Epithelial cell of proximal tubule (primary cell): Measurements from ENCODE around the gene PGBD5. TPM values are rescaled to one million over a fixed set of nuclear protein-coding genes. Genes with fewer than 3 reads are reported as not detected.

ENCODE experiments used
- DNase-seq: peaks from one replicate; pipeline ENCODE4 v3.0.0-alpha.2; 2011; ENCODE audit warnings: low read depth
- H3K4me3 ChIP-seq: 2 replicates; pipeline ENCODE4 v1.5.1; 2011; ENCODE audit warnings: low read depth, mild to moderate bottlenecking, low read length
- CTCF ChIP-seq: conservative IDR thresholded peaks from 2 replicates; pipeline ENCODE4 v1.5.1; 2012; ENCODE audit warnings: low read depth, mild to moderate bottlenecking, low read length
- total RNA-seq: library from RNA; depleted of rRNA; stranded (reverse); fragments of >200 nt; gene quantifications from 2 replicates; pipeline ENCODE4 v1.2.3, GENCODE V29; 2015

The PGBD5 gene
- total RNA-seq, 1 donor from 2014 or later: 18.0 TPM

GRCh38 chr1:230403442-230403841, 22.7 kb downstream of the PGBD5 start:
- TF ChIP-seq CTCF: no peak
- no peak for DNase-seq
- no peak overlapping the region for H3K4me3 ChIP-seq

GRCh38 chr1:230401763-230402294, 24.3 kb downstream of the PGBD5 start:
- no peak overlapping the region for H3K4me3 ChIP-seq
- no peak for TF ChIP-seq CTCF
- DNase-seq: no peak

- H3K4me3 ChIP-seq: no peak overlapping the region
- DNase-seq: no peak
- TF ChIP-seq CTCF: no peak
Observed at GRCh38 chr1:230401101-230401500, 25.0 kb downstream of the PGBD5 start.

GRCh38 chr1:230400007-230400344, 26.2 kb downstream of the PGBD5 start:
- H3K4me3 ChIP-seq: no peak overlapping the region

DNA sequence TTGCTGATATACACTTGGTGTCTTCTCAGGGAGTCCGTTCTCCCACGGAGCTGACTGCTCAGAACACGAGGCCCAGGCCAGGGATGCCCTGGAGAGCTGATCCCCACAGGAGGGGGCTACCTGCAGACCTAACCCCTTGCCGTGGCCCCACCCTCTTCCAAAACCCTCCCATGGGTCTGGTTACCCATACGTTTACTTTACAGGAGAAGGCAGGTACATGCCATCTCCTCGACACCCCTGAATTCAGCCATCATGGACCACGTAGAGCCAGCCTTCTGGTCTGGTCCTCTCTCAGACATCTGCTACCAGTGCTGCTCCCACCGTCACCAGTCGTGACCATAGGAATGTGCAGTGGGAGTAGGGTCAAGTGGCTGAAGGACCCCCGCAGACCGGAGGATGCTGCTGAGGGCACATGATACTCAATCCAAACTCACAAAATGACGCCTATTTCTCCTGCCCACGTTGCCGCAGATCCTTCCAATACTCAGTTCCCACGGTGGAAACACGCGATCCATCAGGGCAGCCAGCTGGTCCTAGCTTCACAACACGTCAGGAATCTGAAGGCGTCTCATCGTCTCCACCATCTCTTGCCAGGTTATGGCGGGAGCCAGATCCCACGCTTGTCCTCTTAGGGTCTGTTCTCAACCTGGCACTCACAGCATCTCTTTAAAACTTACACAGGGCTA, 26.7 kb downstream of the PGBD5 start:
- TF ChIP-seq CTCF: no peak
- no peak for DNase-seq
- H3K4me3 ChIP-seq: no peak overlapping the region

More at GRCh38 chr1:230400007-230400344, 26.2 kb downstream of the PGBD5 start:
- no peak for TF ChIP-seq CTCF
- DNase-seq: no peak

GRCh38 chr1:230398856-230399255, 27.3 kb downstream of the PGBD5 start:
- no peak for TF ChIP-seq CTCF
- no peak for DNase-seq
- no peak overlapping the region for H3K4me3 ChIP-seq

- no peak for TF ChIP-seq CTCF
- DNase-seq: no peak
- no peak overlapping the region for H3K4me3 ChIP-seq
Observed at GRCh38 chr1:230396966-230397365, 29.2 kb downstream of the PGBD5 start.
